Kidney (tissue), 14 donors: ENCODE results near the gene DROSHA. TPM values are rescaled to one million over a fixed set of nuclear protein-coding genes. Genes with fewer than 3 reads are reported as not detected.

Source experiments
- DNase-seq, 5 donors: peaks; one replicate each; pipeline ENCODE4 v3.0.0-alpha.2; 2013 to 2020
- FAIRE-seq: peaks from 2 replicates; lab custom pipeline; 2012; peaks lifted over from hg19 to GRCh38; lab: Jason Lieb, UNC
- H3K27ac ChIP-seq, 2 donors: one replicate each; pipeline ENCODE4 v1.7.0; 2013; ENCODE audit warnings: low read depth in 2 of 2, low read length in 2 of 2, inconsistent platforms in 1 of 2
- H3K27me3 ChIP-seq: one replicate; pipeline ENCODE4 v1.7.1; 2013; ENCODE audit warnings: low read length, inconsistent platforms; ENCODE audit not compliant: control insufficient read depth, insufficient read depth
- H3K36me3 ChIP-seq, 3 donors: one replicate each; pipeline versions ENCODE4 v1.7.0 to v1.7.1; 2013; ENCODE audit warnings: low read length in 3 of 3, control low read depth in 1 of 3, inconsistent platforms in 1 of 3; ENCODE audit not compliant: insufficient read depth in 3 of 3, control insufficient read depth in 2 of 3
- H3K4me1 ChIP-seq, 3 donors: one replicate each; pipeline versions ENCODE4 v1.7.0 to v1.7.1; 2013; ENCODE audit warnings: low read length in 3 of 3, inconsistent platforms in 1 of 3, low read depth in 1 of 3; ENCODE audit not compliant: control insufficient read depth in 2 of 3, insufficient read depth in 2 of 3
- H3K4me3 ChIP-seq, 3 donors: one replicate each; pipeline versions ENCODE4 v1.7.0 to v1.8.1; 2013; ENCODE audit warnings: low read length in 3 of 3, control low read depth in 1 of 3, inconsistent platforms in 1 of 3
- H3K9ac ChIP-seq, 3 donors: one replicate each; pipeline versions ENCODE4 v1.7.0 to v1.7.1; 2013; ENCODE audit warnings: low read length in 3 of 3, control low read depth in 1 of 3, inconsistent platforms in 1 of 3
- H3K9me3 ChIP-seq, 3 donors: one replicate each; pipeline versions ENCODE4 v1.7.0 to v1.7.1; 2013; ENCODE audit warnings: low read length in 3 of 3, control low read depth in 1 of 3, inconsistent platforms in 1 of 3; ENCODE audit not compliant: control insufficient read depth in 2 of 3, insufficient read depth in 1 of 3
- CTCF ChIP-seq: IDR thresholded peaks from 3 replicates; pipeline ENCODE4 v1.5.1; 2012; ENCODE audit warnings: mild to moderate bottlenecking, moderate library complexity, borderline replicate concordance; ENCODE audit not compliant: insufficient read depth; ENCODE audit errors: extremely low read depth
- intact Hi-C: fragments of 100-400 bp; cut with DNase I; formaldehyde crosslinking; loops from one replicate; pipeline ENCODE4 v1.11.1; 2022
- polyA plus RNA-seq: library from polyadenylated mRNA; stranded (reverse); fragments of 350-450 nt; fragmentation: Illumina TruSeq; extraction: RNeasy Lipid Tissue Mini Kit (QIAGEN cat#74804); gene quantifications from one replicate; pipeline ENCODE4 v1.2.3, GENCODE V29; 2014; ENCODE audit warnings: low read depth, low replicate concordance; ENCODE audit not compliant: insufficient read depth
- total RNA-seq: library from RNA; stranded (reverse); fragmentation: NEBNext Ultra II Directional; extraction: Animal tissue kit (Norgen Biotek cat#: 25700); gene quantifications from one replicate; pipeline ENCODE4 v1.2.1, GENCODE V29; 2021
- donor health status: control.
- donor health status: control.
- donor health status: control.
- donor health status: control.
- donor health status: control.
- donor health status: DM: yes; HTN: yes; CAD: no.
- donor health status: Normal renal cell carcinoma (clear cell type).

The DROSHA gene
- total and polyA plus RNA-seq, 2 donors from 2014 or later: 39.9 to 51.6 TPM

GRCh38 chr5:31383734-31384133, 148.2 kb downstream of the DROSHA start:
- FAIRE-seq: no peak
- intact Hi-C loops: no loop called here
- H3K27ac ChIP-seq: no peak overlapping the region

GRCh38 chr5:31382051-31382878, 149.6 kb downstream of the DROSHA start:
- FAIRE-seq: no peak
- no peak for TF ChIP-seq CTCF
- Histone ChIP-seq H3K27me3 (no peaks in the 10 kb centered on the region), H3K4me3 (no peak overlapping the region), H3K27ac (no peak overlapping the region), H3K9me3 (no peaks in the 10 kb centered on the region), H3K9ac (no peak overlapping the region), H3K36me3 (no peaks in the 10 kb centered on the region), H3K4me1 (no peaks in the 10 kb centered on the region)
- DNase-seq: peak in 3 of 5 donors; percentile 20 to 71 (median 63)
- intact Hi-C loops: no loop called here

More at GRCh38 chr5:31383734-31384133, 148.2 kb downstream of the DROSHA start:
- Histone ChIP-seq H3K9ac (no peak overlapping the region), H3K4me3 (no peak overlapping the region), H3K9me3 (peaks cover 0 to 7% (median 0%) of the 10 kb centered on the region in 3 donors), H3K27me3 (no peaks in the 10 kb centered on the region), H3K4me1 (no peaks in the 10 kb centered on the region), H3K36me3 (no peaks in the 10 kb centered on the region)
- no peak for TF ChIP-seq CTCF
- no peak for DNase-seq

GRCh38 chr5:31381299-31381698, 150.6 kb downstream of the DROSHA start:
- H3K27ac ChIP-seq: no peak overlapping the region
- no peaks in the 10 kb centered on the region for H3K36me3 ChIP-seq
- no peaks in the 10 kb centered on the region for H3K4me1 ChIP-seq
- intact Hi-C loops: no loop called here
- H3K9me3 ChIP-seq: no peaks in the 10 kb centered on the region
- DNase-seq: no peak
- no peak overlapping the region for H3K4me3 ChIP-seq
- no peaks in the 10 kb centered on the region for H3K27me3 ChIP-seq
- no peak for FAIRE-seq
- H3K9ac ChIP-seq: no peak overlapping the region
- TF ChIP-seq CTCF: no peak
